Measurements from ENCODE around the gene PMM2.

DNA sequence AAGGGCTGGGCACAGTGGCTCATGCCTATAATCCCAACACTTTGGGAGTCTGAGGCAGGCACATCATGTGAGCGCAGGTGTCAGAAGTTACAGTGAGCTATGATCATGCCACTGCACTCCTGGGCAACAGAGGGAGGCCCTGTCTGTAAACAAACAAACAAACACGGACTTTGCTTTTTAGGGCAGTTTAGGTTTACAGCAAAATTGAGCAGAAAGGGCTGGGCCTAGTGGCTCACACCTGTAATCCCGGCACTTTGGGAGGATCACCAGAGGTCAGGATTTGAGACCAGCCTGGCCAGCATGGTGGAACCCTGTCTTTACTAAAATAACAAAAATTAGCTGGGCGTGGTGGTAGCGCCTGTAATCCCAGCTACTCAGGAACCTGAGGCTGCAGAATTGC lies 74.4 kb downstream of the PMM2 start:
- TF ChIP-seq, protein P1, sequence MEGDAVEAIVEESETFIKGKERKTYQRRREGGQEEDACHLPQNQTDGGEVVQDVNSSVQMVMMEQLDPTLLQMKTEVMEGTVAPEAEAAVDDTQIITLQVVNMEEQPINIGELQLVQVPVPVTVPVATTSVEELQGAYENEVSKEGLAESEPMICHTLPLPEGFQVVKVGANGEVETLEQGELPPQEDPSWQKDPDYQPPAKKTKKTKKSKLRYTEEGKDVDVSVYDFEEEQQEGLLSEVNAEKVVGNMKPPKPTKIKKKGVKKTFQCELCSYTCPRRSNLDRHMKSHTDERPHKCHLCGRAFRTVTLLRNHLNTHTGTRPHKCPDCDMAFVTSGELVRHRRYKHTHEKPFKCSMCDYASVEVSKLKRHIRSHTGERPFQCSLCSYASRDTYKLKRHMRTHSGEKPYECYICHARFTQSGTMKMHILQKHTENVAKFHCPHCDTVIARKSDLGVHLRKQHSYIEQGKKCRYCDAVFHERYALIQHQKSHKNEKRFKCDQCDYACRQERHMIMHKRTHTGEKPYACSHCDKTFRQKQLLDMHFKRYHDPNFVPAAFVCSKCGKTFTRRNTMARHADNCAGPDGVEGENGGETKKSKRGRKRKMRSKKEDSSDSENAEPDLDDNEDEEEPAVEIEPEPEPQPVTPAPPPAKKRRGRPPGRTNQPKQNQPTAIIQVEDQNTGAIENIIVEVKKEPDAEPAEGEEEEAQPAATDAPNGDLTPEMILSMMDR (IDR thresholded peaks at IDR 0.05 in 4 of 5, conservative IDR thresholded peaks at IDR 0.05 in 1 of 5) = no peak
- TF ChIP-seq POLR2A (IDR thresholded peaks at IDR 0.05) = no peak

Measured in gastrocnemius medialis (tissue), 4 donors.